Right renal cortex interstitium (tissue), 3 donors: ENCODE results near the gene CHAT. TPM values are rescaled to one million over a fixed set of nuclear protein-coding genes. Genes with fewer than 3 reads are reported as not detected.

Experiments
- DNase-seq, 3 donors: peaks; one replicate each; pipeline ENCODE4 v3.0.0-alpha.2; 2013; ENCODE audit warnings: low read depth in 3 of 3, low spot score in 2 of 3
- polyA plus RNA-seq, 3 donors: library from polyadenylated mRNA; unstranded; fragments of 120-200 nt; gene quantifications; one replicate each; pipeline ENCODE4 v1.2.1, GENCODE V29; 2013; ENCODE audit not compliant: insufficient read length in 3 of 3

CHAT gene
- polyA plus RNA-seq, 3 donors: not detected

GRCh38 chr10:49611816-49612512 lies 1.9 kb upstream of the CHAT start:
- no peak for DNase-seq

GRCh38 chr10:49612513-49613164 lies 1.2 kb upstream of the CHAT start:
- DNase-seq: no peak

DNA sequence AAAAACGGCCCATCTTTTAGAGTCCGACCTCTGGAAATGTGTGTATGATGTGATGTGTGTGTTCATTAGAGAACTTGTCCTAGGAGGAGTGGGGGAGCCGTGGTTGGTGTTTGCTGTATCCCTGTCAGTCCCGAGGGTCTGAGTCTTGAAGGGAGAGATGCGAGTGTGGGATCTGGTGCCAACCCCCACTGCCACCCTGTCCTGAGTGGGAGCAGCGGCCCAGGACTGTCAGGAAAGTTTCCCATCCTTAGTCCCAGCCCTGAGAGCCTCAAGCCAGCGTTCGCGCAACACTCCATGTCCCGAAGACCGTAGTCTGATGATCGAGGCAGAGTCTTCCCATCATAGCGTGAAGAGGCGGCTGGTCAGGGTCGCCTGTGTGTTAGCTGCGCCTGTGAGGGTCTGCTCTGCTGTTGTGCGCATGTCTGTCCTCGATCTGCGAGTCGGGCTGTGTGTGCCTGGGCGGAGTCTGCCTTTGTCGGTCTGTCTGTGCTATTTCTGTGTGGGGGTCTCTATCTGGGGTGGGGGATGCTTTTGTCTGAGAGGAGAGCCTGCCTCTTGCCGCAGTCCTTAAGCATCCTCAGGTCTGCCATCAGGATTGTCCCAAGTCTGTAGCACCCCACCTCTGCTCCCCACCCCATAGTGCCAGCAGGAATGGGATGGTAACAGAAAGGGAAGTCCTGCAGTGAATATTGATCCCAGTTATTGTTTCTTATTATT lies 514 bp upstream of the CHAT start:
- no peak for DNase-seq

DNA sequence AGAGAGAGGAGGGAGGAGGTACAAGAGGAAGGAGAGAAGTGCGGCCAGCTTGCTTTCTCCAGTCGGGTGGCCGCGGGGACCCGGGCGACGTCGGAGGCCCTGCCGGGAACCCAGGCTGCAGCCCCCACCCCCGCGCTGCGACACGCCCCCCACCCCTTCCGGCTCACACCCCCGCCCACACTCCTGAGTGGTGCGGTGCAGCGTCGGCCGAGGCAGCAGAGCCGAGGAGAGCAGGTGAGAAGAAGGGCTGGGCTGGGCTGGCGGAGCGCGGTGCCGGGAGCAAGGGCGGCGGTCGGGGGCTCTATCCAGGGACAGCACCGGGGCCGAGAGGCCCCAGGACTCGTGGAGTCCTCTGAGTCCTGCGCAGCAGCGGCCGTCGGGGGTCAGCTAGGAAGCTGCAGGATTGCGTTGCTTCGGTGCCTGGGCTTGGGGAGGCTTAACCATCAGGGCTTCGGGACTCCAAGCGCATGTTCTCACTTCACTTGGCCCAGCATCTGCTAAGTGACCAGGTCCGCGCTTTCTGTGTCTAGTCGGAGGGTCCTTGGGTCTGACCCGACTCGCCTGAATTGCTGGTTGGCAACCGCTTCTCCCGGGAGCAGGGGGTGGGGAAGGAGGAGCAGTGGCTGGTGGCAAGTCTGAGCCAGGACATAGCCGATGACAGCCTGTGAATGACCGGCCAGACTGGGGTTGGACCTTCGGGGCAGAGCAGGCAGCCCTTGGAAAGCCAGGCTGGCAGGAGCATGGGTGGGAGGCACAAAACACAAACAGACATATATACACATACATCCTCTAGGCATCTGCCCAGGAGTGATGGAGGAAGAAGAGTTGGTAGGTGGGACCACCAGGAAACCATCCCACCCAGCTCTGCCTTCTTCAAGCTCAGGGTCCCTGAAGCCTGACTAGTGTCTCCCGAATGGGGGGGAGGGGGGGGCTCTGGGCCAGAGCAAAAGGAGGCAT lies 683 bp downstream of the CHAT start:
- DNase-seq: no peak

GRCh38 chr10:49615213-49615612 lies 1.4 kb downstream of the CHAT start:
- no peak for DNase-seq

DNA sequence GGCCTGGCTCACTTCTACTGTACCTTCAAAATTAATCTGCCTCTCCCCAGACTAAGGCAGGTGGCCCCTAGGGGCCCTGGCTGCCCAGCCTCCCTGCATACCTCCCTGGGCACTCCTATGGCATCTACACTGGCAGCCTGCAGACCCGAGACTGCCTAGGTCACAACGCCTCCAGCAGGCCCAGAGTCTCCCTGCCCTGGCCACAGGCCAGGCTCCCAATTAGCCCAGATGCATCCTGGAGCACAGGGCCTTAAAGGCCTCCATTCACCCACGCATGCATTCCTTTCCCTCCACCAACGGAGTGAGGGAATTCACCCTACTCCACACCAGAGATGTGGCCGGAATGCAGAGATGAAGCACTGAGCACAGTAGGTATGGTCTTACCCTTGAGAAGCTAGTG lies 1.9 kb downstream of the CHAT start:
- DNase-seq: no peak

DNA sequence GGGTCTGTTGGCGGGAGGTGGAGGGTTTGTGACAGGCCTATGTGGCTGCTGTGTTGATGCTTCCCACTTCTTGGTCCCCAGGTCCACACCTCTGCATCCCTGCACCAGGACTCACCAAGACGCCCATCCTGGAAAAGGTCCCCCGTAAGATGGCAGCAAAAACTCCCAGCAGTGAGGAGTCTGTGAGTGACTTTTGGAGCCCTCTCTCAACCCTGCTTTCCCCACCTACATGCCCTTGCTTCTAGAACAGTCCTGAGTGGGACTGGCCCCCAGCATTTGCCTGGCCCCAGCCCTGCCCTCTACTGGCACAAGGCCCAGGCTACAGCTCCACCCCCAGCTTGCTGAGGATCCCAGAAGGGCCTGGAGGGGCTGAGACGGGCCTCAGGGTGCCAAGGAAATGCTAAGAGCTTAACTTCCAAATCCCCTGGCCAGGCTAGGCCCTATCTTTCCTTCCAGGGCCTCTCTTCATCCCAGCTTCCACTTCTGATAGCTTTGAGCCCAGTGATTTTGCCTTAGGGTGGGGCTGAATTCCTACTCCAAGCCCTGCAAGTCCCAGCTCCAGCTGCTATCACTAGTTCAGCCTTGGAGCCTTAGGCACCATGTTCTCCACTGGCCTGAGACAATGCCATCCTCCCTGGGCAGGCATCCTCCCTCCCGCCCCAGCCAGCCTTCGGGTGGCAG lies 2.7 kb downstream of the CHAT start:
- no peak for DNase-seq

DNA sequence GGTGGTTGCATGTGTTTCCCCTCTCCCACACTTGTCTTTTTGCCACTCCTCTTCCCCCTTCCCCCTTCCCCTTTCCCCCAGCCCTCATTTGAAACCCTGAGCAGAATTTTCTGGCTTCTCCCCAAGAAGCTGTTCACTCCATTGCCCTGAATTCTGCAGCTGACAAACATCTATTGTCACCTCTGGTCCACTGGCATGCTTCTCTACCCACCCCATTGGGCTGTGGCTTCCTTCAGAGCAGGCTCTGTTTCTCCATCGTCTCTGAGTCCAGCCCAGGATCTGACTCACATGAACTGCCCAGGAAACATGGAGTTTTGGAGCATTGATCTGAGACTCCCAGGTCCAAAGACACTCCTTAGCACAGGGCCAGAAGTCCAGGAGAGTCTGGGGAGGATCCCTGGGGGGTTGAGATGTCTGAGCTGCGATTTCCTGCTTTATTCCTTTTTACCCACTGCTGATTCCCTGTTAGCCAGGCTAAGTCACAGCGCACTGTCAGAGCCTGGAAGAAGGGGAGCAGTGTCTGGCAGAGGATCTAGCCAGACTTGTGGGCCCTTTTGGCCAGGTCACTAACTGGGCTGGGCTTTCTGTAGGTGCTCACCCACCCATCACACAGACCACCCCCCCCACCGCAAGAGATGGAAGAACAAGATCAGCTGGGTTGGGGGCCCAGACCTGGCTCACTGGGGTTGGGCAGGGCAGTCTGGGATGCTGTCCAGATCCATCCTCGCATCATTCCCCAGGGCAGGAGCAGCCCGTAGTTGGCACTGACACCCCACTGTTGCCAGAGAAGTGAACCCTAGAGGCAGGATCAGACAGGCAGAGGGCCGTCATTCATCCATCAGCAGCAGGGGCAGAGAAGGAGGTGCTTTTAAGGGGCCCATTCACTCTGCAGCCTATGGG lies 3.5 kb downstream of the CHAT start:
- DNase-seq: no peak

DNA sequence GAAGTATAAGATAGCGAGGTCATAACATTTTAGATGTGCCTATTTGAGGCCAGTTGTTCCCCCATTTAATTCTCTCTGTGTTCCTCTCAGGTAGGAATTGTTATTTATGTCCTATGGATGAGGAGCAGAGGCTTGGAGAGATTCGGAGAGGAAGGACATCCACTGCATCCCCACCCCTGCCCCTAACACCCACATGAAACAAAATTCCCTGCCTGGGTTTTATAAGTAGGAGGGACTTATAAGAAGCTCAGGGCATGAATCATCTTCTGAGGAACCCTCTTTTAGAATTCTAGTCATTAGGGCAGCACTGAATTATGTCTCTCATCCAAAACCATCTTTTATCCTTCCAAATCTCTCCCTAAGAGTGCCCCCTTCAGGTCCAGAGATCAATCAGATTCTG lies 5.0 kb downstream of the CHAT start:
- DNase-seq: no peak

DNA sequence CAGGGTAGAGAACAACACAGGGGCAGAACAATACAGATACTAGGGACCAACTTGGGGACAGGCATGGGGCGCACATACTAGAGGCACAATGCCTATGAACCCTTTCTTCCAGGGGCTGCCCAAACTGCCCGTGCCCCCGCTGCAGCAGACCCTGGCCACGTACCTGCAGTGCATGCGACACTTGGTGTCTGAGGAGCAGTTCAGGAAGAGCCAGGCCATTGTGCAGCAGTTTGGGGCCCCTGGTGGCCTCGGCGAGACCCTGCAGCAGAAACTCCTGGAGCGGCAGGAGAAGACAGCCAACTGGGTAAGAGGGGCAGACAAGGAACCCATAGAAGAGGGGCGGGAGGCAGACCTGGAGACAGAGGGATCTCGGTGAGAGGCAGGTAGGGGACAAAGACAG lies 5.8 kb downstream of the CHAT start:
- DNase-seq: no peak

GRCh38 chr10:49620286-49620810 lies 6.5 kb downstream of the CHAT start:
- DNase-seq: no peak

DNA sequence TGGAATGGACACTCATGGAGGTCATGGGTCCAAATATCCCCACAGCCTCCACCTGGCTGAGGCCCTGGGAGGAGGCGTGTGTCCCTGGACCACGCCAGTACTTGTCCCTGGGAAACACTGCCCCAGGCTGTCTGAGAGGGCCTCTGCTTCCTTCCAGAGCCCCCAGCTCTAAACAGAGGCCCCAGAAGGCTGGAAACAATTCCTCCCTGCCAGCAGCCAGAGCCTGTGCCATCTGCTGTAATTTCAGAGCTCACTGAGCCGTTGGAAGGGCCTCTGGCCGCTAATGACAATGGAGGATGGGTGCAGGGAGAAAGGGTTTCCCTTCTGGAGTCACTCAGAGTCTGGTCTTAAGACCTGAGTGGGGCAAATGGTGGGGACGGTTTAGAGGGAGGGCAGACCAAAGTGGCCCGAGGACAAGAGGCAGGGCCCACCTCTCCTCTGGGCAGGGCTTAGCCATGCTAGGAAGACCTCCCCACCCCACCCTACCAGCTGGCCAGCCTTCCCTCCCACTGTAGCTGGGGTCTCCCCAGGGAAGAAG lies 7.1 kb downstream of the CHAT start:
- DNase-seq: no peak

DNA sequence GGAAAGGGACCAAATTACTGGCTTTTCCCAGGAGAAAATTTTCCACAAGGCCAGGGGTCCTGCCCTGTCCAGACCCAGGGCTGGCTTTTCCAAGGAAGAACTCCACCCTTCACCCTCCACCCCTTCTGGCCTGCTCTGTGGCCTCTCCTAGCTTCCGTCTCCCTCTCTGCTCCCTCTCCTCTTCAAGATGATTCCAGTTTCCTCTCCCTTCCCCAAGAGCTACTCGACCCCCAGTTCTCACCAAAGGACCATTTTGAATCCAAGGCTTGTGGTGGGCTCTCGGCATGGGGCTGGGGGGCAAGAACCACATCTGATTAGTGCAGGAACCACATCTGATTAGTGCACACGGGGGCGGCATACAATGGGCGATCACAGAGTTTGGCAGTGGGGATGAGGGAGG lies 7.7 kb downstream of the CHAT start:
- no peak for DNase-seq

DNA sequence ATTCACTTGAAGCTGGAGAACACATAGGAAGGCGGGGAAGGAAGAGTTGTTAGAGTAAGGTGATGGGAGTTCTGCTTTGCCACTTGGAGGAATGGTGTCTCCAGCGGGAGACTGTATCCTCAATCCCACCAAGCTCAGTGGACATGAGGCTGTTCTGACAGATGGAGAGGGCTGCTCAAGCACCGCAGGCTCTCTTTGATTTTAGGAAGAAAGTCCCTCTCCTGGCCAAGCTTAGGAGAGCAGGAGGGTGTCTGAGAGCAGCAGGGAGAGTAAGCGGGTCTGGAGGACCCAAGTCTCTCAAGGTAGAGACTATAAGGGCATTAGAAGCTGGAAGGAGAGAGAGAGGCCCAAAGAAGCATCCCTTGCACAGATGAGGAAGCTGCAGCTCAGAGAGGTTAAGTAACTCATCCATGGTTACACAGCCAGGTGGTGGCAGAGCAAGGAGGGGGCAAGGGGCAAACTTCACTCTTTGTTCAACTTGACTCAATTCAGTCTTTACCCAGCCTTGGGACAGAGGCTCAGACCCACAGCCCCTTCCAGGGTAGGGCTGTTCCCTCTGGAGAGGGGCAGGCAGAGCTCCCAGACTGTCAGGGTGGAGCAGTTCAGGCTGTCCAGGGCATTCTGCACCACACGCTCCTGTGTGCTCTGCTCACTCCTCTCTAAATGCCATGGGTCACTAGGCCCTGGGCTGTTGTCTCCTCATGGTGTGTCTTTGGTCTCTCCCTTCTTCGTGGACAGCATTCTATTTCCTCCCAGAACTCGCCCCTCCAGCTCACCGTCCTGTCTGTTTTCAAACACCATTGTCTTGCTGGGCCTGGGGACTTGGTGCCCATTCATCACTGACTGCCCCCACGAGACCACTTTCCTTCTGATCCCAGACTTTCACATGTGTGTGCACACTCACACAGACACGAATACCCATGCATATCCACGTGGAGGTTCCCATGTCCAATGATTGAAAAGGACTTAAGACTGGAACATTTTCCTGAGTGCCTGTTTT lies 8.9 kb downstream of the CHAT start:
- DNase-seq: no peak

DNA sequence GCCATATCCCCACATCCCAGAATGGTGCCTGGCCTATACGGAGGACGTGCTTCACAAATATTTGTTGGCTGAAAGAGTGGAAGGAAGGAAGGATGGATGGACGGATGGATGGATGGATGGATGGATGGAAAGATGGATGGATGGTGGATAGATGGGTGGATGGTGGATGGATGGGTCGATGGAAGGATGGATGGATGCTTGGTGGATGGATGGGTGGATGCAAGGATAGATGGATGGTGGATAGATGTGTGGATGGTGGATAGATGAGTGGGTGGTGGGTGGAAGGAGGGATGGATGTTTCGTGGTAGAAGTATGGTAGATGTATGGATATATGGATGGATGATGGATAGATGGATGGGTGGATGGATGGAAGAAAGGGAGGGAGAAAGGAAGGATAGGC lies 10.8 kb downstream of the CHAT start:
- DNase-seq: no peak

DNA sequence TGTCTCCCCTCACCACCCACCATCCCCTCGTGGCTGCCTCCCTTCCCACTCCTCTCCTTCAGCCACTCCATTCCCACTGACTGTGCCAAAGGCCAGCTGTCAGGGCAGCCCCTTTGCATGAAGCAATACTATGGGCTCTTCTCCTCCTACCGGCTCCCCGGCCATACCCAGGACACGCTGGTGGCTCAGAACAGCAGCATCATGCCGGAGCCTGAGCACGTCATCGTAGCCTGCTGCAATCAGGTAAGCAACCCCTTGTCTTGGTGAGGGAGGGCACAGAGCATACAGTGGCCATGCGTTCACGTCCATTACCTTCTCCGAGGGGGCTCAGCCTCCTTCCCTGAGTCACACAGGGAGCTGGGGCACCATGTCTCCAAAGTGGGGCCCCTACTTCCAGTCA lies 11.6 kb downstream of the CHAT start:
- no peak for DNase-seq

DNA sequence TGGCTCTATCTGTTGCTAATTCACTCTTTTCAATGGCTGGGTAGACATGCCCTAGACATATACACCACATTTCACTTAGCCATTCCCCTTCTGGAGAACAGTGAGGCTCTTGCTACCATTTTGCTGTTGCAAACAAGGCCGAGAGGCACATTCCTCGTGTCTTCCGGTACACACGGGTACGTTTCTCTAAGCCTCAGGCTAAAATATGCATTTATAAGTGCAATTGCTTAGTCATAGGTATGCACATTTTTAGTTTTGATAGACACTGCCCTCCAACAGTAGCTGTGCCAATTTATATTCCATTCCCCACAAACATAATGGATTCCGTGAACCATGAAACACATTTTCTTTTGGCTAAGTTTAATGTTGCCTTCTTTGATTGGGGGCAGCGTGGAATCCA lies 13.2 kb downstream of the CHAT start:
- DNase-seq: no peak
